MM.1S (cell line): ENCODE results near the gene ADAP1.

Experiments used
- EZH2phosphoT487 ChIP-seq: fragments of 300-600 bp; sonication (generic); IDR thresholded peaks from 2 replicates; pipeline ENCODE4 v1.6.1; 2018; ENCODE audit warnings: antibody characterized with exemption, low read length
- TF ChIP-seq, protein P1 (sequence below): fragments of 300-600 bp; sonication (generic); IDR thresholded peaks from 2 replicates; pipeline ENCODE4 v1.5.1; 2016; ENCODE audit warnings: antibody characterized with exemption, low read length, mixed read lengths

DNA sequence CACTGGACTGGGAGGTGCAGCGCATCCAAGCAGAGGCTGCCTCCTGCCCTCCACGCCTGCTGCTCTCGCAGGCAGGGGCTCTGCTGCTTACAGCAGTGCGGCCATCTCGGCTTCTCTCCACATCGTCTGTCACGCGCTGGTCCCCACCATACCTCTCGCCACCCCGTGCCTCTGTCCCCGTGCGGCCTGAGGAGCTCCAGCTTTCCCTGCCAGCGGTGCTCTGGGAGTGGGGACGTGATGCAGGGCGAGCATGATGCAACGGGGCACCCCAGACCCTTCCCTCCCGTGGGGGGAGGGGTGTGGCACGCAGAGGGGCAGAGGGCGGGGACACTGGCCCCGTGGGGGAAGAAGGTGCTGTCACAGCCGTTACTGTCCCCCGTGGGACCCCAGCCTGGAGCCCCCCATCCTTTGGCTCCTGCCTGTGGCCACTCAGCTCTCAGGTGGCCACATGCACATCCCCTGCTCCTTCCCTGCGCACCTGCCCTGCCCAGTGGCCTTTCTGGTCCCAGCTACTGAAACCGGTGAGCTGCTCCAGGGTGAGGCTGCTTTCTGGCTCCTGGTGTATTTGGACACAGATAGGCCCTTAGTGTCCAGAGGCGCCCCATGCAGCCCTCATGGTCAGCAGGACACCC is 69.1 kb downstream of the ADAP1 start:
- TF ChIP-seq, protein P1, sequence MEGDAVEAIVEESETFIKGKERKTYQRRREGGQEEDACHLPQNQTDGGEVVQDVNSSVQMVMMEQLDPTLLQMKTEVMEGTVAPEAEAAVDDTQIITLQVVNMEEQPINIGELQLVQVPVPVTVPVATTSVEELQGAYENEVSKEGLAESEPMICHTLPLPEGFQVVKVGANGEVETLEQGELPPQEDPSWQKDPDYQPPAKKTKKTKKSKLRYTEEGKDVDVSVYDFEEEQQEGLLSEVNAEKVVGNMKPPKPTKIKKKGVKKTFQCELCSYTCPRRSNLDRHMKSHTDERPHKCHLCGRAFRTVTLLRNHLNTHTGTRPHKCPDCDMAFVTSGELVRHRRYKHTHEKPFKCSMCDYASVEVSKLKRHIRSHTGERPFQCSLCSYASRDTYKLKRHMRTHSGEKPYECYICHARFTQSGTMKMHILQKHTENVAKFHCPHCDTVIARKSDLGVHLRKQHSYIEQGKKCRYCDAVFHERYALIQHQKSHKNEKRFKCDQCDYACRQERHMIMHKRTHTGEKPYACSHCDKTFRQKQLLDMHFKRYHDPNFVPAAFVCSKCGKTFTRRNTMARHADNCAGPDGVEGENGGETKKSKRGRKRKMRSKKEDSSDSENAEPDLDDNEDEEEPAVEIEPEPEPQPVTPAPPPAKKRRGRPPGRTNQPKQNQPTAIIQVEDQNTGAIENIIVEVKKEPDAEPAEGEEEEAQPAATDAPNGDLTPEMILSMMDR = no peak
- no peak for TF ChIP-seq EZH2phosphoT487
